Brain microvascular endothelial cell (primary cell): Measurements from ENCODE around the gene INMT.

Experiments used
- DNase-seq: peaks from one replicate; pipeline ENCODE4 v3.0.0-alpha.2; 2020
- H3K27ac ChIP-seq: fragments of 250-450 bp; sonication (Bioruptor Pico); 2 replicates; pipeline ENCODE4 v1.5.1; 2020; ENCODE audit warnings: mild to moderate bottlenecking, moderate library complexity
- H3K27me3 ChIP-seq: fragments of 250-450 bp; sonication (Bioruptor Pico); replicated peaks from 2 replicates; pipeline ENCODE4 v1.5.1; 2020; ENCODE audit warnings: mild to moderate bottlenecking
- H3K36me3 ChIP-seq: fragments of 250-450 bp; sonication (Bioruptor Pico); replicated peaks from 2 replicates; pipeline ENCODE4 v1.5.1; 2020; ENCODE audit warnings: mild to moderate bottlenecking
- H3K4me3 ChIP-seq: 2 replicates; pipeline ENCODE4 v1.5.1; 2011; ENCODE audit warnings: low read depth, mild to moderate bottlenecking, control low read depth, low read length, moderate library complexity
- in situ Hi-C: cut with HindIII; loops from 2 replicates; pipeline ENCODE4 v1.10.0; 2017; ENCODE audit warnings: low sequenced_read_pairs, low pct_ligation_motif_present
- TF ChIP-seq, protein P1 (sequence below): IDR thresholded peaks from 2 replicates; pipeline ENCODE4 v1.5.1; 2011; ENCODE audit warnings: low read depth, mild to moderate bottlenecking, moderate library complexity, low read length, control low read depth, inconsistent platforms; ENCODE audit errors: missing control alignments

INMT gene

DNA sequence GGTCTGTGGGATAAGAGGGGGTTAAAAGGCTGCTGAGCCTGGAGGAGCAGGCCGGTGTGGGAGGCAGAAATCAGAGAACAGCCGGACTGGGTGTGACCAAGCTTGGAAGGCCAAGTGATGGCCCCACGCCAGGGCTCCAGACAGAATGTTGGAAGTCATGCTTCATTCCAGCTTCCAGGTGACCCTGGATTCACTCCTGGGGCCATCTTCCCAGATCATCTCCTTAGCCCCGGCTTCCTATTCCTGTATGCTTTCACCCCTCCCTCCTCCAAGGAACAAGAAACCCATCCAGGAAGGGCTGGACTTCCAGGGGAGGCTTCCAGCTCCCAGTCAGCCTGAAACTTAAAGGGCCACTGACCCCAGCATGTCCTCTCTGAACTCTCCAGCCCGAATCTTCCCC lies 1.0 kb downstream of the INMT start:
- in situ Hi-C loops = no loop called here
- Histone ChIP-seq H3K27ac (no peak overlapping the region), H3K4me3 (no peak overlapping the region), H3K27me3 (no peaks in the 10 kb centered on the region), H3K36me3 (no peaks in the 10 kb centered on the region)
- TF ChIP-seq, protein P1, sequence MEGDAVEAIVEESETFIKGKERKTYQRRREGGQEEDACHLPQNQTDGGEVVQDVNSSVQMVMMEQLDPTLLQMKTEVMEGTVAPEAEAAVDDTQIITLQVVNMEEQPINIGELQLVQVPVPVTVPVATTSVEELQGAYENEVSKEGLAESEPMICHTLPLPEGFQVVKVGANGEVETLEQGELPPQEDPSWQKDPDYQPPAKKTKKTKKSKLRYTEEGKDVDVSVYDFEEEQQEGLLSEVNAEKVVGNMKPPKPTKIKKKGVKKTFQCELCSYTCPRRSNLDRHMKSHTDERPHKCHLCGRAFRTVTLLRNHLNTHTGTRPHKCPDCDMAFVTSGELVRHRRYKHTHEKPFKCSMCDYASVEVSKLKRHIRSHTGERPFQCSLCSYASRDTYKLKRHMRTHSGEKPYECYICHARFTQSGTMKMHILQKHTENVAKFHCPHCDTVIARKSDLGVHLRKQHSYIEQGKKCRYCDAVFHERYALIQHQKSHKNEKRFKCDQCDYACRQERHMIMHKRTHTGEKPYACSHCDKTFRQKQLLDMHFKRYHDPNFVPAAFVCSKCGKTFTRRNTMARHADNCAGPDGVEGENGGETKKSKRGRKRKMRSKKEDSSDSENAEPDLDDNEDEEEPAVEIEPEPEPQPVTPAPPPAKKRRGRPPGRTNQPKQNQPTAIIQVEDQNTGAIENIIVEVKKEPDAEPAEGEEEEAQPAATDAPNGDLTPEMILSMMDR = no peak
- no peak for DNase-seq

DNA sequence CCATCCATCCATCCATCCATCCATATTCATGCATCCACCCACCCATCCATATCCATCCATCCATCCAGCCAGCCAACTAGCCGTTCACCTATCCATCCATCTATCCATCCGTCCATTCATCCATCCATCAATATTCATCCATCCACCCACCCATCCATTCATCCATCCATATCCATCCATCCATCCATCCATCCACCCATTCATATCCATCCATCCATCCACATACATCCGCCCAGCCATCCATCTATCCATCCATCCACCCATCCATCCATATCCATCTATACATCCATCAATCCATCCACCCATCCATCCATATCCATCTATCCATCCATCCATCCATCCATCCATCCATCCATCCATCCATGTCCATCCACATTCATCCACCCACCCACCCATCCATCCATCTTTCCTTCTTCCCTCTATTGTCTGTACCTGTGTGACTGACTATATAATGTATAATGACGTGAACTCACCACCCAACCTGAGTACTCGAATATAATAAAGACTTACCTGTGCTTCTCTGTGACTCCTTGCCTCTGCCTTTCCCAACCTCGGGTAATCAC lies 2.5 kb downstream of the INMT start:
- Histone ChIP-seq H3K27me3 (no peaks in the 10 kb centered on the region), H3K27ac (no peak overlapping the region), H3K36me3 (no peaks in the 10 kb centered on the region), H3K4me3 (no peak overlapping the region)
- in situ Hi-C loops = no loop called here
- no peak for DNase-seq
- TF ChIP-seq, protein P1 = no peak

DNA sequence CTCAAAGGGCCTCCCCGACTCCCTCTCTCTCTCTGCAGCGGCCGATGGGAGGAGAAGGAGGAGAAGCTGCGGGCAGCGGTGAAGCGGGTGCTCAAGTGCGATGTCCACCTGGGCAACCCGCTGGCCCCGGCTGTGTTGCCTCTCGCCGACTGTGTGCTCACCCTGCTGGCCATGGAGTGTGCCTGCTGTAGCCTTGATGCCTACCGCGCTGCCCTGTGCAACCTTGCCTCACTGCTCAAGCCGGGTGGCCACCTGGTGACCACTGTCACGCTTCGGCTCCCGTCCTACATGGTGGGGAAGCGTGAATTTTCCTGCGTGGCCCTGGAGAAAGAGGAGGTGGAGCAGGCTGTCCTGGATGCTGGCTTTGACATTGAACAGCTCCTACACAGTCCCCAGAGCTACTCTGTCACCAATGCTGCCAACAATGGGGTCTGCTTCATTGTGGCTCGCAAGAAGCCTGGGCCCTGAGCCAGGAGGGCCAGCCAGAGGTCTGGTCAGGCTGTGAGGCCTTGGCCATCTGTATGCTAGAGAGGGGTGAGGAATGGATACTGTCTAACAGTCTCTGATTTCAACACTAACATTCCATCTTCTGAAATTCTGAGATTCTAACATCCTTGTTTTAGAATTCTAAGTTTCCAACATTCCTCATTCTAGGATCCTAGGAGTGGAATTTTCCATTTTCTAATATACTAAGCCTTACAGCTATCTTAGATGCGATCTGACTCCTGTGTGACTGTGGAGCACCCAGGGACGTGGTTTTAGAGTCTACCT lies 3.6 kb downstream of the INMT start:
- H3K36me3 ChIP-seq = no peaks in the 10 kb centered on the region
- H3K4me3 ChIP-seq = no peak overlapping the region
- in situ Hi-C loops = no loop called here
- no peaks in the 10 kb centered on the region for H3K27me3 ChIP-seq
- no peak for DNase-seq
- TF ChIP-seq, protein P1 = no peak
- H3K27ac ChIP-seq = no peak overlapping the region

DNA sequence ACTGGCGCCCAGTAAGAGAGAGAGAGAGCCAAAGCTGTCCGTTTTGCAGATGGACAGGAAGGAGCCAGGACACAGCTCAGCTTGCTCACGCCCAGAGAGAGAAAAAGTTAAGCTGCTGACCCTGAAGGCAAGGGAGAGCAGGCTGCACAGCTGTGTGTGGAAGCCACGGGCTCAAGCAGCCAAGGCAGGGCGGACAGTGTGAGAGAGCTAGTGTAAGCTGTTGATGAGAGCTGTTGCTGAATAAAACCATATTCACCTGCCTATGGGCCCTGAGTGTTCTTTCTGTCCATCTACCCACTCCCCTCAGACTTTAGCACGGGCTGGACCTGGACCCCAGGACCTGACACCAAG lies 5.4 kb downstream of the INMT start:
- Histone ChIP-seq H3K4me3 (no peak overlapping the region), H3K27ac (no peak overlapping the region), H3K27me3 (no peaks in the 10 kb centered on the region), H3K36me3 (no peaks in the 10 kb centered on the region)
- DNase-seq = no peak
- in situ Hi-C loops = no loop called here
- TF ChIP-seq, protein P1 = no peak

DNA sequence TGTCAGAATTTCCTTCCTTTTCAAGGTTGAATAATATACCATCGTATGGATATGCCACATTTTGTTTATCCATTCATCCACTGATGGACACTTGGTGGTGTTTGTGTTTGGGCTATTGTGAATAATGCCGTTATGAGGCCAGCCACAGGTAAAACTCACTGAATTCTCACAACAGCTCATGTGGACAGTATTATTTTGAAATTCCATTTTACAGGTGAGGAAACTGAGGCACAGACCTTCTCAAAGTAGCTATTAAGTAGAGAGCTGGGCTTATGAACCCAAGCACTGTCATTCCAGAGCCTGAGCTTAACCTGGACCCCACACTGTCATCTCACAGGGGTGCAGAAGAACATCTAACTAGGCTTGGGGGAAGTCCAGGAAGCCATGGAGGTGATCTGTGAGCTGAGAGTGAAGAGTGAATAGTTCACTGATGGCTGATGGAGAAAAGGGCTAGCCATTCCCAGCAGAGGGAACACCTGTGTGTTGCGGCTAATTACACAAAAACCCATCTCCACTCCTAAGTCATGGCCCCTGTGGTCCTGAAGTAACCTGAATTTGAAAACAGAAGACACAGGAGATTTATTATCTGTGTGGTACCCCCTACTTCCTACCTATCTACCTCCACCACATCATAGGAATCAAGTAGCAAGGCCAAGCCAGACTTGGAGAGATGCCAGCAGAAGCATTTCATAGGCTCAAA lies 8.7 kb downstream of the INMT start:
- no peak overlapping the region for H3K27ac ChIP-seq
- H3K27me3 ChIP-seq = no peaks in the 10 kb centered on the region
- TF ChIP-seq, protein P1 = no peak
- DNase-seq = peak; percentile 39
- in situ Hi-C loops = no loop called here
- no peaks in the 10 kb centered on the region for H3K36me3 ChIP-seq
- no peak overlapping the region for H3K4me3 ChIP-seq
